Mammary epithelial cell (primary cell): ENCODE results near the gene KRT13.

Source experiments
- EZH2 ChIP-seq: IDR thresholded peaks from 2 replicates; pipeline ENCODE4 v1.6.1; 2012; ENCODE audit warnings: low read length, inconsistent platforms, borderline replicate concordance
- TF ChIP-seq, protein P1 (sequence below), 2 donors: IDR thresholded peaks in 1 of 2; conservative IDR thresholded peaks in 1 of 2; 2 replicates each; pipeline ENCODE4 v1.5.1; 2011 to 2012; ENCODE audit warnings: inconsistent platforms in 2 of 2, low read length in 2 of 2, mild to moderate bottlenecking in 2 of 2, control low read depth in 1 of 2, low read depth in 1 of 2; ENCODE audit not compliant: insufficient read depth in 1 of 2; ENCODE audit errors: extremely low read depth in 1 of 2

DNA sequence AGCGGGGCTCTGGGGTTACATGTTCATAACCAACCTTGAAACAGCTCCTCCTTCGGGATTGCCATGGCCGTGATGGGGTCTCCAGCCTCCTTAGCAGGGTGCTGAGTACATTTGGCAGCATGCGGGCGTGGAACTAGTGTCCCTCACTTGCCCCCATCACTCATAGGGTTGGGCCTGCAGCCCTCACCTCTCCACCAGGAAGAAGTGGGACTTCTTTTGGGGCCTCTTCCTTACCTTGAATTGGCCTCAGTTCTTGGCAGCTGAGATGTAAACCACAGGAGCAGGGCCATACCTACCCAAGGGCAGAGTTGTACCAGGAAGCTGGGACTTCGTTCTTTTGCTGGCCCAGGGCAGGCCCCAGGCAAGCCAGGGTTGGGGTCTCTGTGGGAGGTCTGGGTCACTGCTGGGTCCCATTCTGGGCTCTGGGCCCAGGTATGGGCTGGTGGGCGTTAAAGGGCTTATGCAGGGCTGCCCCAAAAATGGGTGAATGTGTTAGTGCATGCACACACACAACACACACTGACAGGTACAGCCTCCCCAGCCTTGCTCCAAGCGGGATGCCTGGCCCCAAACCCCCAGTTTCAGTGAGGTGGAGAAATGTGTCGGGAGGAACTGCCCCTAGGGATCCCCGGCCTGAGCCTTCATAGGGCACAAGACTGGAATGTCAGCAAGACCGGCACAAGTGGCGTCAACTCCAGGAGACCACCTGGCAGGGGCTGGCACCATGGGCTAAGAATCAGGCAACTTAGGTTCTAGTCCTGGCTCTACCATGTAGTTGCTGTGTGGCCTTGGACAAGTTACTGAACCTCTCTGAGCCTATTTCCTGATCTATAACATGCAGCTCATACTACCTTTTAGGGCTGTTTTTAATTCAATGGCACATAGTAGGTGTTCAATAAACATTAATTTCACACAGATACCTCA lies 17.2 kb upstream of the KRT13 start:
- TF ChIP-seq, protein P1, sequence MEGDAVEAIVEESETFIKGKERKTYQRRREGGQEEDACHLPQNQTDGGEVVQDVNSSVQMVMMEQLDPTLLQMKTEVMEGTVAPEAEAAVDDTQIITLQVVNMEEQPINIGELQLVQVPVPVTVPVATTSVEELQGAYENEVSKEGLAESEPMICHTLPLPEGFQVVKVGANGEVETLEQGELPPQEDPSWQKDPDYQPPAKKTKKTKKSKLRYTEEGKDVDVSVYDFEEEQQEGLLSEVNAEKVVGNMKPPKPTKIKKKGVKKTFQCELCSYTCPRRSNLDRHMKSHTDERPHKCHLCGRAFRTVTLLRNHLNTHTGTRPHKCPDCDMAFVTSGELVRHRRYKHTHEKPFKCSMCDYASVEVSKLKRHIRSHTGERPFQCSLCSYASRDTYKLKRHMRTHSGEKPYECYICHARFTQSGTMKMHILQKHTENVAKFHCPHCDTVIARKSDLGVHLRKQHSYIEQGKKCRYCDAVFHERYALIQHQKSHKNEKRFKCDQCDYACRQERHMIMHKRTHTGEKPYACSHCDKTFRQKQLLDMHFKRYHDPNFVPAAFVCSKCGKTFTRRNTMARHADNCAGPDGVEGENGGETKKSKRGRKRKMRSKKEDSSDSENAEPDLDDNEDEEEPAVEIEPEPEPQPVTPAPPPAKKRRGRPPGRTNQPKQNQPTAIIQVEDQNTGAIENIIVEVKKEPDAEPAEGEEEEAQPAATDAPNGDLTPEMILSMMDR (conservative IDR thresholded peaks at IDR 0.05 in 1 of 2, IDR thresholded peaks at IDR 0.05 in 1 of 2; ENCODE audit: extremely low read depth in 1 of 2, insufficient read depth in 1 of 2, low read depth in 1 of 2, low read length in 2 of 2): no peak
- no peak for TF ChIP-seq EZH2
